Colonic mucosa (tissue), 4 donors: ENCODE data around the gene AP4B1. TPM values are rescaled to one million over a fixed set of nuclear protein-coding genes. Genes with fewer than 3 reads are reported as not detected.

Experiments used
- DNase-seq: peaks from one replicate; pipeline ENCODE4 v3.0.0-alpha.2; 2020
- H3K27ac ChIP-seq: fragments of 200-600 bp; one replicate; pipeline ENCODE4 v1.8.0; 2021
- H3K27me3 ChIP-seq: fragments of 200-600 bp; one replicate; pipeline ENCODE4 v1.8.0; 2021
- H3K36me3 ChIP-seq: fragments of 200-600 bp; one replicate; pipeline ENCODE4 v1.8.0; 2021
- H3K4me1 ChIP-seq: fragments of 200-600 bp; one replicate; pipeline ENCODE4 v1.8.0; 2021; ENCODE audit warnings: mild to moderate bottlenecking
- H3K4me3 ChIP-seq: fragments of 200-600 bp; one replicate; pipeline ENCODE4 v1.8.0; 2021
- H3K9ac ChIP-seq, 2 donors: one replicate each; pipeline ENCODE4 v1.7.0; 2013; ENCODE audit warnings: control low read depth in 2 of 2, low read depth in 2 of 2, low read length in 2 of 2
- H3K9me3 ChIP-seq: fragments of 200-600 bp; one replicate; pipeline ENCODE4 v1.8.0; 2021
- intact Hi-C: fragments of 100-400 bp; cut with DNase I; formaldehyde crosslinking; loops from one replicate; pipeline ENCODE4 v1.14.1; 2022
- total RNA-seq, 2 donors: library from RNA; stranded (reverse); fragmentation: NEBNext Ultra II Directional in 1 of 2; extraction: Animal tissue kit (Norgen Biotek cat#: 25700) in 1 of 2; gene quantifications; one replicate each; pipeline ENCODE4 v1.2.1, GENCODE V29; 2021
- TF ChIP-seq, protein P1 (sequence below): fragments of 200-600 bp; IDR thresholded peaks from one replicate; pipeline ENCODE4 v1.8.0; 2022; ENCODE audit warnings: antibody characterized with exemption, mild to moderate bottlenecking
- donor health status: healthy.
- donor health status: DM: no; HTN: no; CAD: no.
- donor health status: DM: no; HTN: no; CAD: no.

AP4B1 gene
- total RNA-seq, 2 donors from 2014 or later, result 19.7 to 31.5 TPM

DNA sequence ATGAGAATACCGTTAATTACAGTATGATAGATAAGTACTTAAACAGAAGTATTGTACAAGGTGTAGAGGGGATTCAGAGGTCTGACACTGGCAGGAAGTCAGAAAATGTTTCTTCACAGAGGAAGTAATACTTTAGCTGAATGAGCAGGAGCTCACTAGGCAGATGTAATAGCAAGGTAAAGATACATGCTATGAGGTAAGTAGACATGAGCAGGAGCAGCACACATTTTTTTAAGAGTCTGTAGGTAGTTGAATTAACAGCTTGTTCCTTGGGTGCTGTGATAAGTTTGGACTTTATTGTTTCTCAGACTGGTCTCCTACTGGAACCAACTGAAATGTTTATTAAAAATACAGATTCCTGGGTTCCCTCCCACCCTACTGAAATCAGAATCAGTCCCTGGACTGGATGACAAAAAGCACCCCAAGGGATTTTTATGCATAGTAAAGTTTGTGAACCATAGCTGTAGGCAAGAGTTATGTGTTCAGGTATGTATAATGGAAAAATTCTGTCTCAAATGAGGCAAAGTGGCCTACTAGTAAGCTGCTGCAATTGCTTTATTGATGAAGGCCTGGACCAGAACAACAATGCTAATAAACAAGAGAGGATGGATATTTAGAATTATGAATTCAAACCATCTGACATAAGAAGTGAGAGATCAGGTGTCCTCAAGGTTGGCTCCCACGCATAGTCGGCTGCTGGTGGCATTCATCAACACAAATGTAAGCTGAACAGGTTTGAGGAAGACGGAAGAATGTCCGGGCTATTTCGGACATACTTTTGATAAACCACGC lies 902 bp downstream of the AP4B1 start:
- H3K9ac ChIP-seq, result peak overlapping the region; percentile 70 to 94
- DNase-seq, result peak; percentile 35
- peak overlapping the region; percentile 93 for H3K27ac ChIP-seq
- no peaks in the 10 kb centered on the region for H3K9me3 ChIP-seq
- intact Hi-C loops, result loop anchor here (2.0 kb wide), 2 partner anchors 25 to 67 kb away; partner anchors contain the start of gene HIPK1
- peak overlapping the region; percentile 58 for H3K4me3 ChIP-seq
- TF ChIP-seq, protein P1, sequence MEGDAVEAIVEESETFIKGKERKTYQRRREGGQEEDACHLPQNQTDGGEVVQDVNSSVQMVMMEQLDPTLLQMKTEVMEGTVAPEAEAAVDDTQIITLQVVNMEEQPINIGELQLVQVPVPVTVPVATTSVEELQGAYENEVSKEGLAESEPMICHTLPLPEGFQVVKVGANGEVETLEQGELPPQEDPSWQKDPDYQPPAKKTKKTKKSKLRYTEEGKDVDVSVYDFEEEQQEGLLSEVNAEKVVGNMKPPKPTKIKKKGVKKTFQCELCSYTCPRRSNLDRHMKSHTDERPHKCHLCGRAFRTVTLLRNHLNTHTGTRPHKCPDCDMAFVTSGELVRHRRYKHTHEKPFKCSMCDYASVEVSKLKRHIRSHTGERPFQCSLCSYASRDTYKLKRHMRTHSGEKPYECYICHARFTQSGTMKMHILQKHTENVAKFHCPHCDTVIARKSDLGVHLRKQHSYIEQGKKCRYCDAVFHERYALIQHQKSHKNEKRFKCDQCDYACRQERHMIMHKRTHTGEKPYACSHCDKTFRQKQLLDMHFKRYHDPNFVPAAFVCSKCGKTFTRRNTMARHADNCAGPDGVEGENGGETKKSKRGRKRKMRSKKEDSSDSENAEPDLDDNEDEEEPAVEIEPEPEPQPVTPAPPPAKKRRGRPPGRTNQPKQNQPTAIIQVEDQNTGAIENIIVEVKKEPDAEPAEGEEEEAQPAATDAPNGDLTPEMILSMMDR, result no peak
- H3K4me1 ChIP-seq, result peaks cover 10% of the 10 kb centered on the region
- no peaks in the 10 kb centered on the region for H3K27me3 ChIP-seq
- no peaks in the 10 kb centered on the region for H3K36me3 ChIP-seq

GRCh38 chr1:113901191-113901590 lies 3.4 kb downstream of the AP4B1 start:
- Histone ChIP-seq H3K4me1 (peaks cover 10% of the 10 kb centered on the region), H3K9me3 (no peaks in the 10 kb centered on the region), H3K9ac (peak overlapping the region in 1 of 2 donors; percentile 8), H3K27me3 (no peaks in the 10 kb centered on the region), H3K36me3 (no peaks in the 10 kb centered on the region), H3K4me3 (no peak overlapping the region), H3K27ac (peak overlapping the region; percentile 93)
- no peak for DNase-seq
- TF ChIP-seq, protein P1, result no peak
- intact Hi-C loops, result no loop called here

- Histone ChIP-seq H3K4me1 (peaks cover 10% of the 10 kb centered on the region), H3K27ac (no peak overlapping the region), H3K36me3 (no peaks in the 10 kb centered on the region), H3K9ac (no peak overlapping the region), H3K4me3 (no peak overlapping the region), H3K27me3 (no peaks in the 10 kb centered on the region), H3K9me3 (no peaks in the 10 kb centered on the region)
- TF ChIP-seq, protein P1, result no peak
- intact Hi-C loops, result no loop called here
- DNase-seq, result no peak
These were observed 5.5 kb downstream of the AP4B1 start for GRCh38 chr1:113899111-113899510.

GRCh38 chr1:113898241-113898814 lies 6.3 kb downstream of the AP4B1 start:
- Histone ChIP-seq H3K9me3 (no peaks in the 10 kb centered on the region), H3K27me3 (no peaks in the 10 kb centered on the region), H3K36me3 (no peaks in the 10 kb centered on the region), H3K27ac (no peak overlapping the region), H3K4me1 (peaks cover 10% of the 10 kb centered on the region), H3K9ac (no peak overlapping the region), H3K4me3 (no peak overlapping the region)
- intact Hi-C loops, result no loop called here
- DNase-seq, result no peak
- TF ChIP-seq, protein P1, result no peak

DNA sequence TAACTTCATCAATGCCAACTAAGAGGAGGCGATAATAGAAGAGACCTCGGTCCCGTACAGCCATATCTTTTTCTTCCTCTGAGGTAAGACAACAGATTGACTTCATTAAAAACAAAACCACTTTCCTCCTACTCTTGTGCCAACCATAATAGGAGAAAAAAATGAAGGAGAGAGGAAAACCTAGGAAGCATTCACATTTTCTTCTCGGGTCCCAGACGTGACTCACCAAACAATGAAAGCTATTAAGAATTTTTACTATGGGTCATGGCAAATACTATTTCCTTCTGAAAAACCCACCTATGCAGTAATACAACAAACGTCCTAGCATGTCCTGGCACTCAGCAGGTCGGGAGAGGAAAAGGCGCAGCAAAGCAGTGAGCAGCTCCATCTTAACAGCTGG lies 8.6 kb downstream of the AP4B1 start:
- intact Hi-C loops, result no loop called here
- no peak overlapping the region for H3K27ac ChIP-seq
- H3K4me1 ChIP-seq, result no peaks in the 10 kb centered on the region
- H3K36me3 ChIP-seq, result no peaks in the 10 kb centered on the region
- no peak overlapping the region for H3K4me3 ChIP-seq
- TF ChIP-seq, protein P1, result no peak
- H3K27me3 ChIP-seq, result no peaks in the 10 kb centered on the region
- H3K9me3 ChIP-seq, result no peaks in the 10 kb centered on the region
- H3K9ac ChIP-seq, result no peak overlapping the region
- no peak for DNase-seq
